Measurements from ENCODE around the gene ATP1A1. TPM values are rescaled to one million over a fixed set of nuclear protein-coding genes. Genes with fewer than 3 reads are reported as not detected.

ATP1A1 gene
- polyA plus RNA-seq, 3 donors: 757 to 949 (median 855) TPM

- DNase-seq (ENCODE audit: extremely low read depth in 1 of 11, low read depth in 9 of 11, low spot score in 4 of 11): no peak
Measured at GRCh38 chr1:116359871-116360270, 13.2 kb upstream of the ATP1A1 start.

- DNase-seq (ENCODE audit: extremely low read depth in 1 of 11, low read depth in 9 of 11, low spot score in 4 of 11): no peak
Measured at GRCh38 chr1:116360429-116361173, 12.4 kb upstream of the ATP1A1 start.

- no peak for DNase-seq (ENCODE audit: extremely low read depth in 1 of 11, low read depth in 9 of 11, low spot score in 4 of 11)
Measured at GRCh38 chr1:116361648-116362047, 11.4 kb upstream of the ATP1A1 start.

GRCh38 chr1:116362050-116362449, 11.0 kb upstream of the ATP1A1 start:
- no peak for DNase-seq (ENCODE audit: extremely low read depth in 1 of 11, low read depth in 9 of 11, low spot score in 4 of 11)

GRCh38 chr1:116365353-116365780, 7.7 kb upstream of the ATP1A1 start:
- peak in 1 of 11 donors; percentile 61 for DNase-seq (ENCODE audit: extremely low read depth in 1 of 11, low read depth in 9 of 11, low spot score in 4 of 11)

- DNase-seq (ENCODE audit: extremely low read depth in 1 of 11, low read depth in 9 of 11, low spot score in 4 of 11): no peak
Measured at GRCh38 chr1:116365857-116366256, 7.2 kb upstream of the ATP1A1 start.

- DNase-seq (ENCODE audit: extremely low read depth in 1 of 11, low read depth in 9 of 11, low spot score in 4 of 11): no peak
Measured at GRCh38 chr1:116367256-116367945, 5.6 kb upstream of the ATP1A1 start.

- DNase-seq (ENCODE audit: extremely low read depth in 1 of 11, low read depth in 9 of 11, low spot score in 4 of 11): no peak
Measured at GRCh38 chr1:116368241-116368640, 4.8 kb upstream of the ATP1A1 start.

GRCh38 chr1:116370181-116370580, 2.9 kb upstream of the ATP1A1 start:
- DNase-seq (ENCODE audit: extremely low read depth in 1 of 11, low read depth in 9 of 11, low spot score in 4 of 11): no peak

- DNase-seq (ENCODE audit: extremely low read depth in 1 of 11, low read depth in 9 of 11, low spot score in 4 of 11): no peak
Measured at GRCh38 chr1:116371752-116372151, 1.3 kb upstream of the ATP1A1 start.

GRCh38 chr1:116372191-116372590, 853 bp upstream of the ATP1A1 start:
- no peak for DNase-seq (ENCODE audit: extremely low read depth in 1 of 11, low read depth in 9 of 11, low spot score in 4 of 11)

GRCh38 chr1:116373431-116374352, 648 bp downstream of the ATP1A1 start:
- peak in 2 of 11 donors; percentile 32 to 46 for DNase-seq (ENCODE audit: extremely low read depth in 1 of 11, low read depth in 9 of 11, low spot score in 4 of 11)

GRCh38 chr1:116374353-116375147, 1.5 kb downstream of the ATP1A1 start:
- no peak for DNase-seq (ENCODE audit: extremely low read depth in 1 of 11, low read depth in 9 of 11, low spot score in 4 of 11)

GRCh38 chr1:116375148-116375886, 2.3 kb downstream of the ATP1A1 start:
- DNase-seq (ENCODE audit: extremely low read depth in 1 of 11, low read depth in 9 of 11, low spot score in 4 of 11): no peak

- no peak for DNase-seq (ENCODE audit: extremely low read depth in 1 of 11, low read depth in 9 of 11, low spot score in 4 of 11)
Measured at GRCh38 chr1:116375887-116376728, 3.1 kb downstream of the ATP1A1 start.

- DNase-seq (ENCODE audit: extremely low read depth in 1 of 11, low read depth in 9 of 11, low spot score in 4 of 11): no peak
Measured at GRCh38 chr1:116376729-116377086, 3.7 kb downstream of the ATP1A1 start.
